GM19395 (cell line): ENCODE results near the gene ICAM4.
"Not testable (repeated sequence)": the region's sequence is repeated elsewhere in the genome, so short reads cannot be mapped to it uniquely, and the experiment has no call there.

ENCODE experiments used
- ATAC-seq: cut with Tn5 transposase; IDR thresholded peaks from one replicate; pipeline ENCODE4 v1.9.1; 2021; ENCODE audit warnings: mild to moderate bottlenecking, moderate library complexity; ENCODE audit not compliant: unreplicated experiment

ICAM4 gene

DNA sequence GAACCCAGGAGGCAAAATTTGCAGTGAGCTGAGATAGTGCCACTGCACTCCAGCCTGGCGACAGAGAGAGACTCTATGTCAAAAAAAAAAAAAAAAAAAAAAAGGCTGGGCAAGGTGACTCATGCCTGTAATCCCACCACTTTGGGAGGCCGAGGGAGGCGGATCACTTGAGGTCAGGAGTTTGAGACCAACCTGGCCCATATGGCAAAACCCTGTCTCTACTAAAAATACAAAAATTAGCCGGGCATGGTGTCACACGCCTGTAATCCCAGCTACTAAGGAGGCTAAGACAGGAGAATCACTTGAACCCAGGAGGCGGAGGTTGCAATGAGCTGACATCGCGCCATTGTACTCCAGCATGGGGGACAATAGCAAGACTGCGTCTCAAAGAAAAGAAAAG, 50.0 kb downstream of the ICAM4 start:
- not testable (repeated sequence) for ATAC-seq
